Inferior parietal cortex (tissue), 1 donor: ENCODE measurements around the gene HYDIN.
"Not testable (repeated sequence)": the region's sequence is repeated elsewhere in the genome, so short reads cannot be mapped to it uniquely, and the experiment has no call there.

Source experiments
- DNase-seq: peaks from one replicate; pipeline ENCODE4 v3.0.0-alpha.2; 2016; ENCODE audit errors: extremely low spot score

Gene HYDIN

GRCh38 chr16:70864698-70865097 lies 365.8 kb downstream of the HYDIN start:
- not testable (repeated sequence) for DNase-seq

- not testable (repeated sequence) for DNase-seq
These were observed 368.5 kb downstream of the HYDIN start for GRCh38 chr16:70861996-70862395.

GRCh38 chr16:70851299-70851698 lies 379.2 kb downstream of the HYDIN start:
- not testable (repeated sequence) for DNase-seq

GRCh38 chr16:70823498-70824118 lies 406.9 kb downstream of the HYDIN start:
- DNase-seq, result not testable (repeated sequence)

- not testable (repeated sequence) for DNase-seq
These were observed 407.8 kb downstream of the HYDIN start for GRCh38 chr16:70822734-70823133.

GRCh38 chr16:70818088-70818487 lies 412.4 kb downstream of the HYDIN start:
- DNase-seq, result not testable (repeated sequence)

GRCh38 chr16:70809392-70810060 lies 421.0 kb downstream of the HYDIN start:
- no peak for DNase-seq

GRCh38 chr16:70808371-70808770 lies 422.2 kb downstream of the HYDIN start:
- no peak for DNase-seq

GRCh38 chr16:70805787-70806186 lies 424.7 kb downstream of the HYDIN start:
- no peak for DNase-seq

GRCh38 chr16:70805380-70805779 lies 425.1 kb downstream of the HYDIN start:
- DNase-seq, result no peak

- no peak for DNase-seq
These were observed 425.8 kb downstream of the HYDIN start for GRCh38 chr16:70804734-70805169.

GRCh38 chr16:70804153-70804733 lies 426.3 kb downstream of the HYDIN start:
- DNase-seq, result no peak

GRCh38 chr16:70803319-70803718 lies 427.2 kb downstream of the HYDIN start:
- no peak for DNase-seq

- no peak for DNase-seq
These were observed 428.9 kb downstream of the HYDIN start for GRCh38 chr16:70801611-70802010.

GRCh38 chr16:70800781-70801480 lies 429.6 kb downstream of the HYDIN start, which contains the start of gene VAC14:
VAC14 (minus strand) TSS chr16:70801158; CDS start chr16:70800900, 258 bp downstream.
- DNase-seq, result peak; percentile 93

GRCh38 chr16:70800311-70800710 lies 430.2 kb downstream of the HYDIN start:
- no peak for DNase-seq

- no peak for DNase-seq
These were observed 434.2 kb downstream of the HYDIN start for GRCh38 chr16:70796301-70796700.

- DNase-seq, result no peak
These were observed 435.1 kb downstream of the HYDIN start for GRCh38 chr16:70795296-70795912.

- DNase-seq, result no peak
These were observed 436.5 kb downstream of the HYDIN start for GRCh38 chr16:70793851-70794502.

GRCh38 chr16:70790815-70791214 lies 439.7 kb downstream of the HYDIN start:
- DNase-seq, result no peak
